Measurements from ENCODE around the gene TSPAN9.

The TSPAN9 gene

GRCh38 chr12:3271146-3271545, 194.0 kb downstream of the TSPAN9 start:
- H3K9me3 ChIP-seq (ENCODE audit: severe bottlenecking): no peaks in the 10 kb centered on the region
- H3K4me3 ChIP-seq (ENCODE audit: low read depth, low read length): no peak overlapping the region
- no peak overlapping the region for H3K27ac ChIP-seq
- no peak for DNase-seq
- TF ChIP-seq CTCF (IDR thresholded peaks at IDR 0.05; ENCODE audit: low read depth, low read length): no peak
- H3K36me3 ChIP-seq: peaks cover 71% of the 10 kb centered on the region
- H3K27me3 ChIP-seq (ENCODE audit: insufficient read depth, low read depth, severe bottlenecking): no peaks in the 10 kb centered on the region

- H3K9me3 ChIP-seq (ENCODE audit: severe bottlenecking): no peaks in the 10 kb centered on the region
- H3K4me3 ChIP-seq (ENCODE audit: low read depth, low read length): no peak overlapping the region
- no peaks in the 10 kb centered on the region for H3K27me3 ChIP-seq (ENCODE audit: insufficient read depth, low read depth, severe bottlenecking)
- H3K27ac ChIP-seq: no peak overlapping the region
- peaks cover 71% of the 10 kb centered on the region for H3K36me3 ChIP-seq
- no peak for DNase-seq
- TF ChIP-seq CTCF (IDR thresholded peaks at IDR 0.05; ENCODE audit: low read depth, low read length): no peak
Measured at GRCh38 chr12:3271639-3272038, 194.5 kb downstream of the TSPAN9 start.

GRCh38 chr12:3272958-3273357, 195.8 kb downstream of the TSPAN9 start:
- no peaks in the 10 kb centered on the region for H3K27me3 ChIP-seq (ENCODE audit: insufficient read depth, low read depth, severe bottlenecking)

GRCh38 chr12:3273409-3273853, 196.3 kb downstream of the TSPAN9 start:
- Histone ChIP-seq H3K9me3 (ENCODE audit: severe bottlenecking) (no peaks in the 10 kb centered on the region), H3K27me3 (ENCODE audit: insufficient read depth, low read depth, severe bottlenecking) (no peaks in the 10 kb centered on the region), H3K36me3 (peaks cover 77% of the 10 kb centered on the region), H3K4me3 (ENCODE audit: low read depth, low read length) (no peak overlapping the region), H3K27ac (peak overlapping the region; percentile 40)
- DNase-seq: no peak
- no peak for TF ChIP-seq CTCF (IDR thresholded peaks at IDR 0.05; ENCODE audit: low read depth, low read length)

More at GRCh38 chr12:3272958-3273357, 195.8 kb downstream of the TSPAN9 start:
- H3K27ac ChIP-seq: peak overlapping the region; percentile 40; the same call in 1 of the 2 replicates
- DNase-seq: no peak
- no peak for TF ChIP-seq CTCF (IDR thresholded peaks at IDR 0.05; ENCODE audit: low read depth, low read length)
- H3K36me3 ChIP-seq: peaks cover 73% of the 10 kb centered on the region
- H3K4me3 ChIP-seq (ENCODE audit: low read depth, low read length): no peak overlapping the region
- no peaks in the 10 kb centered on the region for H3K9me3 ChIP-seq (ENCODE audit: severe bottlenecking)

GRCh38 chr12:3274664-3275063, 197.5 kb downstream of the TSPAN9 start:
- no peak for TF ChIP-seq CTCF (IDR thresholded peaks at IDR 0.05; ENCODE audit: low read depth, low read length)
- DNase-seq: no peak
- Histone ChIP-seq H3K4me3 (ENCODE audit: low read depth, low read length) (no peak overlapping the region), H3K27me3 (ENCODE audit: insufficient read depth, low read depth, severe bottlenecking) (no peaks in the 10 kb centered on the region), H3K27ac (peak overlapping the region; percentile 45), H3K36me3 (peaks cover 88% of the 10 kb centered on the region), H3K9me3 (ENCODE audit: severe bottlenecking) (no peaks in the 10 kb centered on the region)

Measured in WERI-Rb-1 (cell line).